ENCODE data around the gene ABHD12. TPM values are rescaled to one million over a fixed set of nuclear protein-coding genes. Genes with fewer than 3 reads are reported as not detected.
"Not testable (repeated sequence)": the region's sequence is repeated elsewhere in the genome, so short reads cannot be mapped to it uniquely, and the experiment has no call there.

The ABHD12 gene
- polyA plus RNA-seq, 1 donor (not counting 4 experiments of a cell fraction or from before 2014, with no cell fraction given) = 11.2 TPM

- H2AFZ ChIP-seq (ENCODE audit: control insufficient read depth, low read length) = no peak overlapping the region
- H3K9me1 ChIP-seq (ENCODE audit: control insufficient read depth, extremely low read depth, insufficient read depth, low read length) = no peaks in the 10 kb centered on the region
- H3K9ac ChIP-seq (ENCODE audit: control insufficient read depth, extremely low read depth, insufficient read depth, low read length) = no peak overlapping the region
- H3K27ac ChIP-seq (ENCODE audit: control insufficient read depth, insufficient read depth, low read length) = no peak overlapping the region
- FAIRE-seq = no peak
- H3K36me3 ChIP-seq (ENCODE audit: control insufficient read depth in 2 of 2, extremely low read depth in 1 of 2, insufficient read depth in 2 of 2, low read length in 2 of 2) = peaks cover 0 to 5% of the 10 kb centered on the region in 2 experiments
- no peaks in the 10 kb centered on the region for H3K9me3 ChIP-seq (ENCODE audit: control insufficient read depth, low read depth, low read length)
- TF ChIP-seq, protein P1, sequence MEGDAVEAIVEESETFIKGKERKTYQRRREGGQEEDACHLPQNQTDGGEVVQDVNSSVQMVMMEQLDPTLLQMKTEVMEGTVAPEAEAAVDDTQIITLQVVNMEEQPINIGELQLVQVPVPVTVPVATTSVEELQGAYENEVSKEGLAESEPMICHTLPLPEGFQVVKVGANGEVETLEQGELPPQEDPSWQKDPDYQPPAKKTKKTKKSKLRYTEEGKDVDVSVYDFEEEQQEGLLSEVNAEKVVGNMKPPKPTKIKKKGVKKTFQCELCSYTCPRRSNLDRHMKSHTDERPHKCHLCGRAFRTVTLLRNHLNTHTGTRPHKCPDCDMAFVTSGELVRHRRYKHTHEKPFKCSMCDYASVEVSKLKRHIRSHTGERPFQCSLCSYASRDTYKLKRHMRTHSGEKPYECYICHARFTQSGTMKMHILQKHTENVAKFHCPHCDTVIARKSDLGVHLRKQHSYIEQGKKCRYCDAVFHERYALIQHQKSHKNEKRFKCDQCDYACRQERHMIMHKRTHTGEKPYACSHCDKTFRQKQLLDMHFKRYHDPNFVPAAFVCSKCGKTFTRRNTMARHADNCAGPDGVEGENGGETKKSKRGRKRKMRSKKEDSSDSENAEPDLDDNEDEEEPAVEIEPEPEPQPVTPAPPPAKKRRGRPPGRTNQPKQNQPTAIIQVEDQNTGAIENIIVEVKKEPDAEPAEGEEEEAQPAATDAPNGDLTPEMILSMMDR (optimal IDR thresholded peaks at IDR 0.05 in 1 of 3, IDR thresholded peaks at IDR 0.05 in 1 of 3, conservative IDR thresholded peaks at IDR 0.05 in 1 of 3; ENCODE audit: extremely low read depth in 1 of 3, insufficient read depth in 2 of 3, low read length in 3 of 3) = peak in 1 of 3 experiments; percentile 7
- no peak for TF ChIP-seq EZH2 (IDR thresholded peaks at IDR 0.05; ENCODE audit: low read length)
- dilution Hi-C loops (cut with MboI; ENCODE audit: extremely low pct_ligation_motif_present, low sequenced_read_pairs) = no loop called here
- no peak for DNase-seq (ENCODE audit: low read depth, low spot score)
- H3K4me2 ChIP-seq (ENCODE audit: control insufficient read depth, extremely low read depth, insufficient read depth, low read depth, low read length) = no peak overlapping the region
- peaks cover 7% of the 10 kb centered on the region for H3K79me2 ChIP-seq (ENCODE audit: control insufficient read depth, insufficient read depth, low read length)
- no peaks in the 10 kb centered on the region for H4K20me1 ChIP-seq (ENCODE audit: control insufficient read depth, extremely low read depth, insufficient read depth, low read length)
- no peaks in the 10 kb centered on the region for H3K27me3 ChIP-seq (ENCODE audit: control insufficient read depth, extremely low read depth, insufficient read depth, low read length)
- no peak overlapping the region for H3K4me3 ChIP-seq (ENCODE audit: control insufficient read depth in 2 of 3, extremely low read depth in 1 of 3, insufficient read depth in 2 of 3, low read depth in 1 of 3, low read length in 3 of 3)
- H3K4me1 ChIP-seq (ENCODE audit: control insufficient read depth, extremely low read depth, insufficient read depth, low read length) = peaks cover 8% of the 10 kb centered on the region
Measured at GRCh38 chr20:25338112-25339023, 52.3 kb downstream of the ABHD12 start.

DNA sequence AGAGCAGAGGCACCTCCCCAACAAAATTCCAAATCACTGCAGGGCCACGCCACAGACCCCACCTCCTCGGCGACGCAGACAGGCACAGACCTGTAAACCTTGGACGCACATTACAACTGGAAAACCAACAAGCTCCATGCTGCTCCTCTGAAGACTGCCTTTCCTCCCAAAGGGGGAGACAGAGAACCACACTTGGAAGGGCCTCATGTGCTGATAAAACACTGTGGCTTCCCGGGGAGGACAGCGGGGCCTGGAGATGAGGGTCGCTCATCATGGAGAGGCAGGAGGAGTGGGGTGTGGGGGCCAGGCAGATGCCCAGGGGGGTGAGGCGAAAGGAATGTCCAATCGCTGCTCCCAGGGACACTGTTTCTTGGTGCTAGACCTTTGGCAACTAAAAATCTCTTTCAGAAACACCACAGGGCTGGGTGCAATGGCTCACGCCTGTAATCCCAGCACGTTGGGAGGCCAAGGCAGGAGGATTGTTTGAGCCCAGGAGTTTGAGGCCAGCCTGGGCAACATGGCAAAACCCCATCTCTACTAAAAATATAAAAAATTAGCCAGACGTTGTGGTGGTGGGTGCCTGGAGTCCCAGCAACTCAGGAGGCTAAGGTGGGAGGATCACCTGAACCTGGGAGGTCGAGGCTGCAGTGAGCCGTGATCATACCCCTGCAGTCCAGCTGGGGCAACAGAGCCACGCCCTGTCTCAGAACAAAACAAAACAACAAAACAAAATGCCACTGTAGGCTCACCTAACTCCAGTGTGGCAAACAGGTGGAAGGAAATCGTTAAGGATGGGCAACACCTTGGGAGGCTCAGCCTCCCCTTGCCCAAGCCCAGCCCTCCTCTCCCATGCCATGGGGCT lies 53.8 kb downstream of the ABHD12 start:
- Histone ChIP-seq H3K27ac (ENCODE audit: control insufficient read depth, insufficient read depth, low read length) (no peak overlapping the region), H3K79me2 (ENCODE audit: control insufficient read depth, insufficient read depth, low read length) (peaks cover 6% of the 10 kb centered on the region), H3K9me1 (ENCODE audit: control insufficient read depth, extremely low read depth, insufficient read depth, low read length) (no peaks in the 10 kb centered on the region), H3K27me3 (ENCODE audit: control insufficient read depth, extremely low read depth, insufficient read depth, low read length) (no peaks in the 10 kb centered on the region), H3K9me3 (ENCODE audit: control insufficient read depth, low read depth, low read length) (no peaks in the 10 kb centered on the region), H2AFZ (ENCODE audit: control insufficient read depth, low read length) (peak overlapping the region; percentile 23), H3K4me2 (ENCODE audit: control insufficient read depth, extremely low read depth, insufficient read depth, low read depth, low read length) (peak overlapping the region; percentile 48), H3K36me3 (ENCODE audit: control insufficient read depth in 2 of 2, extremely low read depth in 1 of 2, insufficient read depth in 2 of 2, low read length in 2 of 2) (peaks cover 0 to 5% of the 10 kb centered on the region in 2 experiments), H3K4me1 (ENCODE audit: control insufficient read depth, extremely low read depth, insufficient read depth, low read length) (peaks cover 8% of the 10 kb centered on the region), H3K4me3 (ENCODE audit: control insufficient read depth in 2 of 3, extremely low read depth in 1 of 3, insufficient read depth in 2 of 3, low read depth in 1 of 3, low read length in 3 of 3) (peak overlapping the region in 1 of 3 experiments; percentile 34), H3K9ac (ENCODE audit: control insufficient read depth, extremely low read depth, insufficient read depth, low read length) (no peak overlapping the region), H4K20me1 (ENCODE audit: control insufficient read depth, extremely low read depth, insufficient read depth, low read length) (no peaks in the 10 kb centered on the region)
- dilution Hi-C loops (cut with MboI; ENCODE audit: extremely low pct_ligation_motif_present, low sequenced_read_pairs) = no loop called here
- DNase-seq (ENCODE audit: low read depth, low spot score) (peak; percentile 21), FAIRE-seq (peak; percentile 17)
- TF ChIP-seq EZH2 (IDR thresholded peaks at IDR 0.05; ENCODE audit: low read length) = no peak
- TF ChIP-seq, protein P1 (optimal IDR thresholded peaks at IDR 0.05 in 1 of 3, IDR thresholded peaks at IDR 0.05 in 1 of 3, conservative IDR thresholded peaks at IDR 0.05 in 1 of 3; ENCODE audit: extremely low read depth in 1 of 3, insufficient read depth in 2 of 3, low read length in 3 of 3) = peak; percentile 66 to 86 (median 75)

- DNase-seq (ENCODE audit: low read depth, low spot score); dilution Hi-C loops (cut with MboI; ENCODE audit: extremely low pct_ligation_motif_present, low sequenced_read_pairs); H4K20me1 ChIP-seq (ENCODE audit: control insufficient read depth, extremely low read depth, insufficient read depth, low read length); H3K36me3 ChIP-seq (ENCODE audit: control insufficient read depth in 2 of 2, extremely low read depth in 1 of 2, insufficient read depth in 2 of 2, low read length in 2 of 2); FAIRE-seq; H2AFZ ChIP-seq (ENCODE audit: control insufficient read depth, low read length); H3K4me1 ChIP-seq (ENCODE audit: control insufficient read depth, extremely low read depth, insufficient read depth, low read length); H3K27me3 ChIP-seq (ENCODE audit: control insufficient read depth, extremely low read depth, insufficient read depth, low read length); H3K79me2 ChIP-seq (ENCODE audit: control insufficient read depth, insufficient read depth, low read length); H3K4me3 ChIP-seq (ENCODE audit: control insufficient read depth in 2 of 3, extremely low read depth in 1 of 3, insufficient read depth in 2 of 3, low read depth in 1 of 3, low read length in 3 of 3); H3K9ac ChIP-seq (ENCODE audit: control insufficient read depth, extremely low read depth, insufficient read depth, low read length); H3K4me2 ChIP-seq (ENCODE audit: control insufficient read depth, extremely low read depth, insufficient read depth, low read depth, low read length); H3K9me1 ChIP-seq (ENCODE audit: control insufficient read depth, extremely low read depth, insufficient read depth, low read length); H3K27ac ChIP-seq (ENCODE audit: control insufficient read depth, insufficient read depth, low read length); H3K9me3 ChIP-seq (ENCODE audit: control insufficient read depth, low read depth, low read length): not testable (repeated sequence)
Measured at GRCh38 chr20:25334972-25335371, 55.7 kb downstream of the ABHD12 start.

Measured in keratinocyte (primary cell).